Gastroesophageal sphincter (tissue), 3 donors: ENCODE results near the gene RXFP2.

ENCODE experiments used
- CTCF ChIP-seq, 4 experiments: fragments of 200-600 bp in 2 of 4; fragments of 450-650 bp in 2 of 4; sonication (generic) in 1 of 4; IDR thresholded peaks; one replicate each; pipeline ENCODE4 v1.5.1; 2017 to 2019; ENCODE audit warnings: antibody characterized with exemption in 4 of 4, mild to moderate bottlenecking in 2 of 4, moderate library complexity in 2 of 4
- EP300 ChIP-seq: sonication (generic); formaldehyde crosslinking; IDR thresholded peaks from one replicate; pipeline ENCODE4 v1.6.1; 2017; ENCODE audit warnings: antibody characterized with exemption, mild to moderate bottlenecking
- POLR2A ChIP-seq, 2 donors: fragments of 450-650 bp; IDR thresholded peaks; one replicate each; pipeline ENCODE4 v1.6.1; 2017; ENCODE audit warnings: antibody characterized with exemption in 2 of 2, mild to moderate bottlenecking in 2 of 2, moderate library complexity in 1 of 2
- POLR2AphosphoS5 ChIP-seq: sonication (generic); formaldehyde crosslinking; IDR thresholded peaks from one replicate; pipeline ENCODE4 v1.6.1; 2017; ENCODE audit warnings: antibody characterized with exemption

- TF ChIP-seq POLR2A (IDR thresholded peaks at IDR 0.05): no peak
- TF ChIP-seq CTCF (IDR thresholded peaks at IDR 0.05): no peak
- TF ChIP-seq POLR2AphosphoS5: no peak
- TF ChIP-seq EP300: no peak
Measured at GRCh38 chr13:31851216-31851615, 111.9 kb downstream of the RXFP2 start.
